Urothelium cell line (cell line): ENCODE data around the gene FANCD2.
"Not testable (repeated sequence)": the region's sequence is repeated elsewhere in the genome, so short reads cannot be mapped to it uniquely, and the experiment has no call there.

Experiments
- DNase-seq: peaks from one replicate; pipeline ENCODE4 v3.0.0; 2011; ENCODE audit warnings: low spot score, mixed read lengths
- FAIRE-seq: peaks from 2 replicates; lab custom pipeline; 2011; peaks lifted over from hg19 to GRCh38; lab: Jason Lieb, UNC

Gene FANCD2

DNA sequence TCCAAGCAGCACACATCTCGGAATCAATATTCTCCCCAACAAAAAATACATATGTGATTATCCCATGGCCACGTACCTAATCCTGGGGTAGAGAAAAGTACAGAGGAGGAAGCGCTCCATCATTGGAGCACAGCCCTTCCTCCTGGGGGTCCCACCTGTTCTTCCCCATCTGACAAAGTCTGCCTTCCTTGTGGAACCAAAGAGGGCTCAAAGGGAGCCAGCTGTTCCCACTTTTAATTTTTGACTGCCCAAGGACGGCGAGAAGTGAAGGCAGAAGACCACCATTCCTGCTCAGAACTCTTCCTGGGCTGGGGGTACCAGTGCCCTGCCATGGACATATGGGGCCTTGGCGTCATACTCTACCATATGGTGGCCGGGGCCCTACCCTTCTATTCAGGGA is 14.1 kb upstream of the FANCD2 start:
- FAIRE-seq, result no peak
- no peak for DNase-seq

DNA sequence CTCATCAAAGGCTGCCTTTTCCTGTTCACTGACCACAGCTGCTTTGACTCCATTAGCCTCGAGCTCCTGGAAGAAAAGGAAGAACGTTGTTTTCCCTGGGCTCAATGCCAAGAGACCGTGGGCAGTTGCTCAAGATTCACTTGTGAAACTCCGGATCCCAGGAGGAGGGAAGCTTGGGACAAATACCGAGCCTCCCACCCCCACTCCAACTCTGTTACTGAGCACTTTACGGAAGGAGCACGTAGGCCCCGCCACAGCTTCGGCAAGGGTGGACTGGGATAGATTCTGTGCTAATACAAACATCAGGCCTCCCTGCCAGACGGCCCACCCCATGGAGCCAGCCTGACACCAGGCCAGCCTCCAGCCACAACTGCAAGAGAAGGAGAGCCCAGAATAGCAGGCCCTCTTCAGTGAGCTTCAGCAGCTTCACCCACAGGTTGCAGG is 10.8 kb upstream of the FANCD2 start:
- FAIRE-seq (no peak), DNase-seq (no peak)

DNA sequence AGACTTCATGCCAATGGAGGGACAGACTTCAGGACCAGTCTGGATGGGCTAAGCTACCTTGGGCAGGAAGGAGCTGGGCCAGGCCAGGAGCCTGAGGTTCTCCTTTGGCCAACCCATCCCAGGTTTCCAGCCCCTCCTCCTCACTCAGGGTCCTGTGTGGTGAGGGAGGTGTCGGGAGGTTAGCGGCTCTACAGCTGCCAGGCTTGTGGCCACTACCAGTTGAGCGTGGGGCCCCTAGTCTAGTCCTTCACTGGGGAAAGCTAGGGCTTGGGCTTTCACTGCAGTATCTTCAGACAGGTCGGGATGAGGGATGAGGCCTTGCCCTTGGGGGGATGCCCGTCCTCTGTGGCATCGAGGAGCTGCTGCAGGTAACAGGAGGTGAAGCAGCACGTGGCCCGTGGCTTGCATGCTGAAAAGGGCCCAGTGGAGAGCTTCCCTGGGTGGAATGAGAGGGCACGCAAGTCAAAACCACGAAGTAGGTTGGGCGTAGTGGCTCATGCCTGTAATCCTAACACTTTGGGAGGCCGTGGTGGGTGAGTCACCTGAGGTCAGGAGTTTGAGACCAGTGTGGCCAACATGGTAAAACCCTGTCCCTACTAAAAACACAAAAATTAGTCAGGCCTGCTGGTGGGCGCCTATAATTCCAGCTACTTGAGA is 8.5 kb upstream of the FANCD2 start:
- FAIRE-seq, result no peak
- DNase-seq, result no peak

DNA sequence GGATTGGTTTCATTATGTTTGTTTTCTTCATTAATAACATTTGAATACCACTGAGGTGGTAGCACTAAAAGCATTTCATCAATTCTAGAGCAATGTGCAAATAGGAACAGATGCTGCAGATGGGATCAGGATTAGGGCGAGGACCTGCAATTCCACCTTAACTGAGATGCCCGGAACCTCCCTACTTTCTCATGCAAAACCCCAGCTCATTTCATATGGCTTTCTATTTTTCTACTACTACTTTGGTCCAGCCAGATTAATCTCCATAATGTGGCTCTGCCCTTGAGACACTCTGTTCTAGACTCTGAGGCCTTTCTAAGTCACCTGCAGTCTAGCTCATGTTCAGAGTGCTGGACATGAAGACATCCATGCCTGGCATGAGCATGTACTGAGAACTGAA is 7.4 kb upstream of the FANCD2 start:
- not testable (repeated sequence) for FAIRE-seq

DNA sequence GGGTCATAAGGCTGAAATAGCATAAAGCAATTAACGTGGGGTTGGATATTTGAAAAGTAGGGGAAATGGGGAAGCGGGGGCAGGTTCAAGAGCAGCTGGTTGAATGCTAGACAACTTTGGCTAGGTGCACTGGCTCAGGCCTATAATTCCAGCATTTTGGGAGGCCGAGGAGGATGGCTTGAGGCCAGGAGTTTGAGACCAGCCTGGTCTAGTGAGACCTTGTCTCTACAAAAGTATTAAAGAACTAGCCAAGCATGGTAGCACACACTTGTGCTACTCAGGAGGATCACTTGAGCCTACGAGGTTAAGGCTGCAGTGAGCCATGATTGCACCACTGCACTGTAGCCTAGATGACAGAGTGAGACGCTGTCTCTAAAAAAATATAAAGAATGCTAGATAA is 6.9 kb upstream of the FANCD2 start:
- DNase-seq (no peak), FAIRE-seq (no peak)

More for the DNA sequence above, 7.4 kb upstream of the FANCD2 start:
- DNase-seq, result not testable (repeated sequence)

DNA sequence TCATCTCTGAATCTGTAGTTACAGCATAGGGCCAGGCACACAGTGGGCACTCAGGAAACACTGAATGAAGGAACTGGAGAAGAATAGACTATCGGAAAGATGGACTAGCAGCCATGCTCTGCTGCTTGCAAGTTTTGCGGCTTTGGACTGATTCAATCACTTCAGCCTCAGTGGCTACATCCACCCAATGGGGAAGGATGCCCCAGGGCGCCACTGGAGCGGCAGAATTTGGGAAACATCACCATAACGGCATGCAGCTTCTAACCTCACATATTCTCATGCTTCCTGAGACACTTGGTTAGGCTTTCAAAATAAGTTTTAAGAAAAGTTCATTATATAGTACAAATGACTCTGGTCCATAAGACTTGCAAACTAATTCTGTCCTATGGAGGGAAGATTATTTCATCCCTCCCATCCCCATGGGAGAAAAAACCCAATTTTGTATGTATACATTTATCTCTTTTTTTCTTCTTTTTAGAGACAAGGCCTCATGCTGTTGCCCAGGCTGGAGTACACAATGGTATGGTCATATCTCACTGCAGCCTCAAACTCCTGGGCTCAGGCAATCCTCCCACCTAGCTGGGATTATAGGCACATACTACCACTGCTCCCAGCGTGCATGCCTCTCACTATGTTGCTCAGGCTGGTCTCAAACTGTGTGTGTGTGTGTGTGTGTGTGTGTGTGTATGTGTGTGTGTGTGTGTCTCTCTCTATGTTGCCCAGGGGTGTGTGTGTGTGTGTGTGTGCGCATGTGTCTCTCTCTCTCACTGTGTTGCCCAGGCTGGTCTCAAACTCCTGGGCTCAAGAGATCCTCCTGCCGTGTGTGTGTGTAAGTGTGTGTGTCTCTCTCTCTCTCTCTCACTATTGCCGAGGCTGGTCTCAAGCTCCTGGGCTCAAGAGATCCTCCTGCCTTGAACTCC is 4.1 kb upstream of the FANCD2 start:
- FAIRE-seq, result no peak
- DNase-seq, result no peak

DNA sequence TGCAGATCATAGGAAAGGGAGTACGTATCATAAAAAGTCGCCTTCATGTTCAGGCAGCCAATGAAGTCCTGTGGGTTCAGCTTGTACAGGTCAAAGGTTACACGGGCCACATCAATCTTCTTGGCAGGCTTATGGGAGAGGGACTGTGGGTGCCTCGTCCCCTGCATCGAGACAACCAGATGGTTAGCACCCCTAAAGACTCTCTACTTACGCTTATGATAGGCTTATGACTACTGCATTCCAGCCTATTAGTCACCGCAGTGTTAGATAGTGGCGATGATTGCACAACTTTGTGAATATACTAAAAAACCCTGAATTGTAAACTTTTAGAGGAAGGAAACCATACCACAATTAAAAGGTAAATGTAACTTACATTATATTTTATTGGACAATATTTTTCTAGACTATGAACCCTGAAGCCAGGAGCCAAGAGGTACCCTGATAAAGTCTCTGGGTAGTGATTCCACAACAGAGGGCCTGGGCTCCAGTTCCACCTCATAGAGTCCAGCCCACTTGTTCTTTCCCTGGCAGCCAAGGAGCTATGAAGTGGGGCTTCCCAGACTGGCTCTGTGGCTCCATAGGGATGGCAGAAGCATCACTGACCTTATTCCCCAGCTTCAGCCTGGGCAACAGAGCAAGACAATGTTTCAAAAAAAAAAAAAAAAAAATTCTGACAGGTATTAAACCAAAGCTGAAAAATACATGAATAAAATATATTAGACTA is 2.5 kb upstream of the FANCD2 start:
- DNase-seq (no peak), FAIRE-seq (no peak)

DNA sequence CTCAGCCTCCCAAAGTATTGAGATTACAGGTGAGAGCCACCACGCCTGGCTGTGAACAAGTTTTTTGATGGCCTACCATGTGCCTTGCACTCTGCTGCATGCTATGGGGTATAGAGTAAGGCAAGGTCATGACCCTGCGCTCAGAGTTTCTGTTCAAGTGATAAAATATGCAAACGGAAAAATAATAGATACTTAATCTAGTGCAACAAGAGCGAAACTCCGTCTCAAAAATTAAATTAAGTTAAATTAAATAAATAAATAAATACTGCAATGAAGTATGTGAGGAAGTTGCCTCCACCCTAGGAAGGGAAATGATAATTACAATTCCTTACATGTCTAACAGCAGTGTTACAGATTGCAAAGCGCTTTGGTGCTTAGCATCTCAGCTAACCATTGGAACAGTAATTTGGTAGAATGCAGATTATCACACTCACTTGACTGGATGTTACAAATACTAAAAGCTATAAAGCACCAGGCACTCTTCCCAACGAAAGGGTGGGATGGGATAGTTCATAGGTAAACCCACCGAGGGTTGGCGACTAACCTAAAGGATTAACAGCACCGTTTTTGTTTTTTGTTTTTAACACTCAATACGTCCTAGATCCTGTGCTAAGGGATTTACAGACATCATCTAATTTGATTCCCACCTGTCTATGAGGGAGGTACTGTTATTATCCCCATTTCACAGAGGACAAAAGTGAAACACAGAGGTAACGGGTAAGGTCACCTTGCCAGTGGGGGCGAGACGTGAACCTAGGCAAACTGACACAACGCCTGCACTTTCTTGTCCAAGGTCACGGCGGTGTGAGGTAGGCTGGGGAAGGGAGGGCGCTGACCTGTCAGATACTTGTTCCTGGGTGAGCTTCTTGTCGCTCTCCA is 793 bp upstream of the FANCD2 start:
- no peak for DNase-seq
- FAIRE-seq, result no peak

DNA sequence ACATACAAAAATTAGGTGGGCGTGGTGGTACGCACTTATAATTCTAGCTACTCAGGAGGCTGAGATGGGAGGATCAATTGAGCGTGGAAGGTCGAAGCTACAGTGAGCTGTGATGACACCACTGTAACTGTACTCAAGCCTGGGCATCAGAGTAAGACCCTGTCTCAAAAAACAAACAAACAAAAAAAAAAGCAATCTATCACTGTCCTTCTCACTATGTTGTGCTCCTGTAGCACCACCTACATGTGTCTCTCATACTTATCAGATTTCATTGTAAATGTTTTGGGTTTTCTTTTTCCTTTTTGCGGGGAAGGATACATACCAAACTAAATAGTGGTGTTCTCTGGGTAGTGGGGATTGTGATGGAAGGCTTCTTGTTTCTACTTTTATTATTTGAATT is 14.8 kb downstream of the FANCD2 start:
- FAIRE-seq, result no peak

DNA sequence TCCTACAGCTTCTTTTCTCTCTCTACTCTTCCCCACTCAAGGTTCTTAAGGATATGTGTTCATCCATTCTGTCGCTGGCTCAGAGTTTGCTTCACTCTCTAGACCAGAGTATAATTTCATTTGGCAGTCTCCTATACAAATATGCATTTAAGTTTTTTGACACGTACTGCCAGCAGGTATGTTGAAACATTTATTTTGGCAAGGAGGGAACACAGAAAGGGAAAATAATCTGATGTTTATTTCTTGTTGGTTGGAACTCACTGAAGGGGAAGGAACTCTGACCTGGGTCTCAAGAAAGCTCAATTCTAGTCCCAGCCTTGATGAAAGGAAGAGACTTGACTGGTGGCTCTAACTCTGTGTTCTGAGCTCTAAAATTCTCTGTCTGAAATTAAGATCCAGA is 21.6 kb downstream of the FANCD2 start:
- DNase-seq (no peak), FAIRE-seq (no peak)

More for the DNA sequence above, 14.8 kb downstream of the FANCD2 start:
- no peak for DNase-seq

DNA sequence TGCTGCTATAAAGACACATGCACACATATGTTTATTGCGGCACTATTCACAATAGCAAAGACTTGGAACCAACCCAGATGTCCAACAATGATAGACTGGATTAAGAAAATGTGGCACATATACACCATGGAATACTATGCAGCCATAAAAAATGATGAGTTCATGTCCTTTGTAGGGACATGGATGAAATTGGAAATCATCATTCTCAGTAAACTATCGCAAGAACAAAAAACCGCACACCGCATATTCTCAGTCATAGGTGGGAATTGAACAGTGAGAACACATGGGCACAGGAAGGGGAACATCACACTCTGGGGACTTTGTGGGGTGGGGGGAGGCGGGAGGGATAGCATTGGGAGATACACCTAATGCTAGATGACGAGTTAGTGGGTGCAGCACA is 26.8 kb downstream of the FANCD2 start:
- not testable (repeated sequence) for FAIRE-seq

DNA sequence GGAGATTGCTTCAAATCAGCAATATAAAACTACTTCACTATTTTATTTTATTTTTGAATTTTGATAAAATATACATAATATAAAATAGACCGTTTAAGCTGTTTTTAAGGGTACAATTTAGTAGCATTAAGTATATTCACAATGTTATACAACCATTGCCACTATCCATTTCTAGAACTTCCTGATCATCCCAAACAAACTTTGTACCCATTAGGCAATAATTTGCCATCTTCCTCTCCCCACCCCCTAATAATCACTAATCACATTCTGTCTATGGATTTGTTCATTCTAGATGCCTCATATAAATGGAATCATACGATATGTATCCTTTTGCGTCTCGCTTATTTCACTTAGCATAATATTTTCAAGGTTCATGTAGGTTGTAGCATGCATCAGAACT is 28.9 kb downstream of the FANCD2 start:
- no peak for FAIRE-seq

More for the DNA sequence above, 26.8 kb downstream of the FANCD2 start:
- not testable (repeated sequence) for DNase-seq

DNA sequence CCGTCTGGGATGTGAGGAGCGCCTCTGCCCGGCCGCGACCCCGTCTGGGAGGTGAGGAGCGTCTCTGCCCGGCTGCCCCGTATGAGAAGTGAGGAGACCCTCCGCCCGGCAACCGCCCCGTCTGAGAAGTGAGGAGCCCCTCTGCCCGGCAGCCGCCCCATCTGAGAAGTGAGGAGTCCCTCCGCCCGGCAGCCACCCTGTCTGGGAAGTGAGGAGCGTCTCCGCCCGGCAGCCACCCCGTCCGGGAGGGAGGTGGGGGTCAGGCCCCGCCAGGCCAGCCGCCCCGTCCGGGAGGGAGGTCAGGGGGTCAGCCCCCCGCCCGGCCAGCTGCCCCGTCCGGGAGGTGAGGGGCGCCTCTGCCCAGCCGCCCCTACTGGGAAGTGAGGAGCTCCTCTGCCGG is 43.8 kb downstream of the FANCD2 start:
- not testable (repeated sequence) for DNase-seq, FAIRE-seq

More for the DNA sequence above, 28.9 kb downstream of the FANCD2 start:
- DNase-seq, result no peak

DNA sequence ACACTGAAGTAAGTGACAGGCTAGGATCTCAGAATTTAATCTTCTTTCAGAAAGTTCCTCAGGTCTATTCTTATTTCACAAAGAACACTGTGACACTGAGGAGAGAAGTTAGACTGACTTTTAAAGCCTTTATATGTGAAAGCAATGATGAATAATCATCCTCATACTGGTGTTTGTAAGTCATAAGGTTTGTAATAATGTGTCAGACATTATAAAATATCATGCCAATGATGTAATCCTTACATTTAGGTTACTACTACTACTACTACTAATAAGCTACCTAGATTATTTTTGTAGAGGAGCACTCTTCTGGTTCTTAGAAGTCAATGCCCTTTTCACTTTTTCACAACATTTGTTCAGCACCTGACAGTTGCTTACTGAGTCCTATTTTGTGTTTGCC is 48.4 kb downstream of the FANCD2 start:
- FAIRE-seq (no peak), DNase-seq (no peak)

DNA sequence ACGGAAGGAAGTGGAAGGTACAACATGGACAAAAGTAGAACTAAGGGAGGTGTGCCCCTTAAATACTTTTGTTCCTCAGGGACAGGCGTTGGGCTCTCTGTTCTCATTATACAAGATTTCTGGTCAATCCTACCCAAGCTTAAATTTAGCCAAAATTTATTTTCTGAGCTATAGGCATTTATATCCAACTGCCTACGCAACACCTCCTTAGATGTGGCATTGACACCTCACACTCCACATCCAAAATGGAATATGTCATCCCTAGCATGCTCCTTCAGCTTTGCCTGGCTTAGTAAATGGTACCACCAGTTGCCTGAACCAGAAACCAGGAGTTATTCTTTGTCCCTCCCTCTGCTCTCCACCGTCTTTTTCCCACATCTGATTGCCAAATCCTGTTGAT is 55.6 kb downstream of the FANCD2 start:
- FAIRE-seq, result no peak
- DNase-seq, result no peak

DNA sequence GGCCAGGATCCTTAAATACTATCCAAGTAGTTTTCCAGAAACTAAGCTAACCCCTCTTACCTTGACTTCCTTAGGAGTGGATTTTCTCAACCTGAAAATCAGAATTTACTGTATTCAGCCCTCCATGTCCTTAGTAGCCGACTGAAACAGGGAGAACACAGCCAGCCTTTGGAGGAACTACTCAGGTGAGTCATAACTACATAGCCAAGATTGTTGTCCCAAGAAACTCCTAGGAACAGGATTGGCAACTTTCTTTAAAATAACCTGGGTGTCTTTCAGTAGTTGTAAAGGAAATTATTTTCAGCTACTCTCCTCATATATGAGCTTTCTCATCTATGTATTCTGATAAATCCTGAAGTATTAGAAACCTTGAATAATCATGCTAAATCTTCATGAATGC is 59.5 kb downstream of the FANCD2 start:
- FAIRE-seq, result no peak
- no peak for DNase-seq

DNA sequence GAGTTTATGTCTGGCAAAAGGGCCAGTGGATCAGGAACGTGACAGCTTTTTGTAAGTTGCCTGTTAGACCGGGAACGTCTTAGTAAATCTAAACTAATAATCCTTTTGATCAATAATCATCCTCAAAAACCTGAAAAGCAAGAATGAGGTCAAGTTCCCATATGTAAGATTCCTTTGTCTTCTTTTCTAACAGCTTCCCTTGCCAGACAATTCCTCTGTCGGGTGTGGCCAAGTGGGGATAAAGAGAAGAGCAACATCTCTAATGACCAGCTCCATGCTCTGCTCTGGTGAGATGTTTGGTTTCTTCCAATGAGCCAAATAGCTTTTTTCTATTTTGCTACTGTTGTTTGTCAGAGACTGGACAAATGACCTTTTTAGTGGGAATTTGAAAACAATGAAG is 62.0 kb downstream of the FANCD2 start:
- DNase-seq, result no peak
- no peak for FAIRE-seq

DNA sequence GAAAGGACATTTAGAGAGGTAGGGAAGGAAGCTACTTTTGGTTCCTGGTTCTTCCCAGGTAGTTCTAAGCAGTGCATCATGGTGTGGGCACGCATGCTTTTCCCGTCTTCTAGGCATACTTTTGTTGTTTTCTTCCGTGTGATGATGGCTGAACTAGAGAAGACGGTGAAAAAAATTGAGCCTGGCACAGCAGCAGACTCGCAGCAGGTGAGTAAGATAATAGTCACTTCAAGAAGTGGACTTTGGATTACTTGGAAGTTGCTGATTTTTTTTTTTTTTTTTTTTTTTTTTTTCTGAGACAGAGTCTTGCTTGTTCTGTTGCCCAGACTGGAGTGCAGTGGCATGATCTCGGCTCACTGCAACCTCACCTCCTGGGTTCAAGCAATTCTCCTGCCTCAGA is 63.9 kb downstream of the FANCD2 start:
- no peak for FAIRE-seq
- DNase-seq, result no peak

DNA sequence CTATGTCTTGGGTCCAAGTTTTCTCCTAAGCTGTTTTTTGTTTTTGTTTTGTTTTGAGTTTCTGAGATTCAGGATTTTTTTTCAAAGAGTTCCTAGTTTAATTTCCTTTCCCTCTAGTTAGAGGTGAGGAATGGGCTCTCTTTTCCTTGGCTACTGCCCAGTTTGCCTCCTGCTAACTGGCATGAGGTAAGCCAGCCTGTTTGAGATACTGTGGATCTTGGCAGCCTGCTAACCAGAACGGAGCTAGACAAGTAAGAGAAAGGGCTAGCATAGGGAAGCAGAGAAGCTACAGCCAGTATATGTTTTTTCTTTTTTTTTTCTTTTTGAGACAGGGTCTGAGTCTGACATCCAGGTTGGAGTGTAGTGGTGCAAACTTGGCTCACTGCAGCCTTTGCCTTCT is 64.5 kb downstream of the FANCD2 start:
- DNase-seq, FAIRE-seq: not testable (repeated sequence)

DNA sequence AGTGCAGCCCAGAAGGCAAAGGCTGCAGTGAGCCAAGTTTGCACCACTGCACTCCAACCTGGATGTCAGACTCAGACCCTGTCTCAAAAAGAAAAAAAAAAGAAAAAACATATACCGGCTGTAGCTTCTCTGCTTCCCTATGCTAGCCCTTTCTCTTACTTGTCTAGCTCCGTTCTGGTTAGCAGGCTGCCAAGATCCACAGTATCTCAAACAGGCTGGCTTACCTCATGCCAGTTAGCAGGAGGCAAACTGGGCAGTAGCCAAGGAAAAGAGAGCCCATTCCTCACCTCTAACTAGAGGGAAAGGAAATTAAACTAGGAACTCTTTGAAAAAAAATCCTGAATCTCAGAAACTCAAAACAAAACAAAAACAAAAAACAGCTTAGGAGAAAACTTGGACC is 65.2 kb downstream of the FANCD2 start:
- not testable (repeated sequence) for DNase-seq, FAIRE-seq
